ENCODE measurements around the gene LGALS3BP. TPM values are rescaled to one million over a fixed set of nuclear protein-coding genes. Genes with fewer than 3 reads are reported as not detected.

The LGALS3BP gene
- total and polyA plus RNA-seq, 2 of the 13 experiments (the other 11 are each of a cell fraction or from before 2014, with no cell fraction given) = 137 to 332 TPM

DNA sequence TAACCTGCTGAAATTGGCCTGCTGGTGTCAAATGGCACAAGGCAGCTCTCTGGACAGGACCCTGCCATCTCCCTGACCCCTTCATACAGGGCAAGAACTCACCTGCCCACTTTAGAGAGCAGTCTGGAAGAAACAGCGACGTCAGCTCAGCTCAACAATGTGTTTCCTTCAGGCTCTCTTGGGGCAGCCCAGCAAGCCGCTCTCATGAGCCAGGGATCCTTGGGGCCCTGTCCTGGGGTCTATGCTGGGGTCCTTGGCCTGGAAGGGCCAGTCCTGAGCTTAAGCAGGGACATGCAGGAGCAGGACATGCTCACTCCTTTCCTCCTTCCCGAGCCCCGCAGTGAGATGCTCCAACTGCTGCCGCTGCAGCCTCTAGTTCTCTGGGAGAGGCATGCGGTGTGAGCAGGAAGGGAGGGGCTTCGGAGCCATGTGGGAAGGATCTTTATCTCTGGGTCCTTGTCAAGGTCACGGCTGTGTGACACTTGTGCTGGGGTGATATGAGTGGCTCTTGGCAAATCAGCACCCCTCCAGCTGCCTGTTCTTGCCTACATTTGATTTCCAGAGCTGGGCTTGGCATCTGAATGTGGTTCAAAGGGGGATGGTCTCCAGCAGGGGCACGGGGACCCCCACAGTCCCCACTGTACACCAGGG lies 47.7 kb upstream of the LGALS3BP start (continued):
- TF ChIP-seq, protein P1, sequence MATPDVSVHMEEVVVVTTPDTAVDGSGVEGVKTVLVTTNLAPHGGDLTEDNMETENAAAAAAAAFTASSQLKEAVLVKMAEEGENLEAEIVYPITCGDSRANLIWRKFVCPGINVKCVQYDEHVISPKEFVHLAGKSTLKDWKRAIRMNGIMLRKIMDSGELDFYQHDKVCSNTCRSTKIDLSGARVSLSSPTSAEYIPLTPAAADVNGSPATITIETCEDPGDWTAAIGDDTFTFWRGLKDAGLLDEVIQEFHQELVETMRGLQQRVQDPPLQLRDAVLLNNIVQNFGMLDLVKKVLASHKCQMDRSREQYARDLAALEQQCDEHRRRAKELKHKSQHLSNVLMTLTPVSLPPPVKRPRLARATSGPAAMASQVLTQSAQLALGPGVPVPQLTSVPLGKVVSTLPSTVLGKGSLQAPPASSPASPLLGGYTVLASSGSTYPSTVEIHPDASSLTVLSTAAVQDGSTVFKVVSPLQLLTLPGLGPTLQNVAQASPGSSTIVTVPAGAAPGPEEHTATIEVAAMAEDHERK (CRISPR knock-in tag; IDR thresholded peaks at IDR 0.05; ENCODE audit: low read depth) = no peak
- TF ChIP-seq ZSCAN30 (CRISPR knock-in tag; IDR thresholded peaks at IDR 0.05) (peak; percentile 93; the same call in 1 of the 2 replicates), ATAD3A (CRISPR knock-in tag; IDR thresholded peaks at IDR 0.05) (no peak), BRCA1 (CRISPR knock-in tag; IDR thresholded peaks at IDR 0.05) (0 out of 2 replicates have a peak, but pooled peaks have one; percentile 37), ZNF558 (CRISPR knock-in tag; IDR thresholded peaks at IDR 0.05; ENCODE audit: borderline replicate concordance) (no peak), SRSF1 (optimal IDR thresholded peaks at IDR 0.05; ENCODE audit: low read depth, low read length) (peak; percentile 83), ZNF891 (CRISPR knock-in tag; IDR thresholded peaks at IDR 0.05) (no peak), ZNF441 (CRISPR knock-in tag; IDR thresholded peaks at IDR 0.05; ENCODE audit: borderline replicate concordance) (no peak; the same call in 1 of the 2 replicates)
- TF ChIP-seq, protein P2, sequence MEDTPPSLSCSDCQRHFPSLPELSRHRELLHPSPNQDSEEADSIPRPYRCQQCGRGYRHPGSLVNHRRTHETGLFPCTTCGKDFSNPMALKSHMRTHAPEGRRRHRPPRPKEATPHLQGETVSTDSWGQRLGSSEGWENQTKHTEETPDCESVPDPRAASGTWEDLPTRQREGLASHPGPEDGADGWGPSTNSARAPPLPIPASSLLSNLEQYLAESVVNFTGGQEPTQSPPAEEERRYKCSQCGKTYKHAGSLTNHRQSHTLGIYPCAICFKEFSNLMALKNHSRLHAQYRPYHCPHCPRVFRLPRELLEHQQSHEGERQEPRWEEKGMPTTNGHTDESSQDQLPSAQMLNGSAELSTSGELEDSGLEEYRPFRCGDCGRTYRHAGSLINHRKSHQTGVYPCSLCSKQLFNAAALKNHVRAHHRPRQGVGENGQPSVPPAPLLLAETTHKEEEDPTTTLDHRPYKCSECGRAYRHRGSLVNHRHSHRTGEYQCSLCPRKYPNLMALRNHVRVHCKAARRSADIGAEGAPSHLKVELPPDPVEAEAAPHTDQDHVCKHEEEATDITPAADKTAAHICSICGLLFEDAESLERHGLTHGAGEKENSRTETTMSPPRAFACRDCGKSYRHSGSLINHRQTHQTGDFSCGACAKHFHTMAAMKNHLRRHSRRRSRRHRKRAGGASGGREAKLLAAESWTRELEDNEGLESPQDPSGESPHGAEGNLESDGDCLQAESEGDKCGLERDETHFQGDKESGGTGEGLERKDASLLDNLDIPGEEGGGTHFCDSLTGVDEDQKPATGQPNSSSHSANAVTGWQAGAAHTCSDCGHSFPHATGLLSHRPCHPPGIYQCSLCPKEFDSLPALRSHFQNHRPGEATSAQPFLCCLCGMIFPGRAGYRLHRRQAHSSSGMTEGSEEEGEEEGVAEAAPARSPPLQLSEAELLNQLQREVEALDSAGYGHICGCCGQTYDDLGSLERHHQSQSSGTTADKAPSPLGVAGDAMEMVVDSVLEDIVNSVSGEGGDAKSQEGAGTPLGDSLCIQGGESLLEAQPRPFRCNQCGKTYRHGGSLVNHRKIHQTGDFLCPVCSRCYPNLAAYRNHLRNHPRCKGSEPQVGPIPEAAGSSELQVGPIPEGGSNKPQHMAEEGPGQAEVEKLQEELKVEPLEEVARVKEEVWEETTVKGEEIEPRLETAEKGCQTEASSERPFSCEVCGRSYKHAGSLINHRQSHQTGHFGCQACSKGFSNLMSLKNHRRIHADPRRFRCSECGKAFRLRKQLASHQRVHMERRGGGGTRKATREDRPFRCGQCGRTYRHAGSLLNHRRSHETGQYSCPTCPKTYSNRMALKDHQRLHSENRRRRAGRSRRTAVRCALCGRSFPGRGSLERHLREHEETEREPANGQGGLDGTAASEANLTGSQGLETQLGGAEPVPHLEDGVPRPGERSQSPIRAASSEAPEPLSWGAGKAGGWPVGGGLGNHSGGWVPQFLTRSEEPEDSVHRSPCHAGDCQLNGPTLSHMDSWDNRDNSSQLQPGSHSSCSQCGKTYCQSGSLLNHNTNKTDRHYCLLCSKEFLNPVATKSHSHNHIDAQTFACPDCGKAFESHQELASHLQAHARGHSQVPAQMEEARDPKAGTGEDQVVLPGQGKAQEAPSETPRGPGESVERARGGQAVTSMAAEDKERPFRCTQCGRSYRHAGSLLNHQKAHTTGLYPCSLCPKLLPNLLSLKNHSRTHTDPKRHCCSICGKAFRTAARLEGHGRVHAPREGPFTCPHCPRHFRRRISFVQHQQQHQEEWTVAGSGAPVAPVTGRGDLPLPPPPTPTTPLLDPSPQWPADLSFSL (CRISPR knock-in tag; IDR thresholded peaks at IDR 0.05) = no peak
- TF ChIP-seq, protein P3, sequence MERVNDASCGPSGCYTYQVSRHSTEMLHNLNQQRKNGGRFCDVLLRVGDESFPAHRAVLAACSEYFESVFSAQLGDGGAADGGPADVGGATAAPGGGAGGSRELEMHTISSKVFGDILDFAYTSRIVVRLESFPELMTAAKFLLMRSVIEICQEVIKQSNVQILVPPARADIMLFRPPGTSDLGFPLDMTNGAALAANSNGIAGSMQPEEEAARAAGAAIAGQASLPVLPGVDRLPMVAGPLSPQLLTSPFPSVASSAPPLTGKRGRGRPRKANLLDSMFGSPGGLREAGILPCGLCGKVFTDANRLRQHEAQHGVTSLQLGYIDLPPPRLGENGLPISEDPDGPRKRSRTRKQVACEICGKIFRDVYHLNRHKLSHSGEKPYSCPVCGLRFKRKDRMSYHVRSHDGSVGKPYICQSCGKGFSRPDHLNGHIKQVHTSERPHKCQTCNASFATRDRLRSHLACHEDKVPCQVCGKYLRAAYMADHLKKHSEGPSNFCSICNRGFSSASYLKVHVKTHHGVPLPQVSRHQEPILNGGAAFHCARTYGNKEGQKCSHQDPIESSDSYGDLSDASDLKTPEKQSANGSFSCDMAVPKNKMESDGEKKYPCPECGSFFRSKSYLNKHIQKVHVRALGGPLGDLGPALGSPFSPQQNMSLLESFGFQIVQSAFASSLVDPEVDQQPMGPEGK (CRISPR knock-in tag; IDR thresholded peaks at IDR 0.05) = peak; percentile 73
- TF ChIP-seq, protein P4, sequence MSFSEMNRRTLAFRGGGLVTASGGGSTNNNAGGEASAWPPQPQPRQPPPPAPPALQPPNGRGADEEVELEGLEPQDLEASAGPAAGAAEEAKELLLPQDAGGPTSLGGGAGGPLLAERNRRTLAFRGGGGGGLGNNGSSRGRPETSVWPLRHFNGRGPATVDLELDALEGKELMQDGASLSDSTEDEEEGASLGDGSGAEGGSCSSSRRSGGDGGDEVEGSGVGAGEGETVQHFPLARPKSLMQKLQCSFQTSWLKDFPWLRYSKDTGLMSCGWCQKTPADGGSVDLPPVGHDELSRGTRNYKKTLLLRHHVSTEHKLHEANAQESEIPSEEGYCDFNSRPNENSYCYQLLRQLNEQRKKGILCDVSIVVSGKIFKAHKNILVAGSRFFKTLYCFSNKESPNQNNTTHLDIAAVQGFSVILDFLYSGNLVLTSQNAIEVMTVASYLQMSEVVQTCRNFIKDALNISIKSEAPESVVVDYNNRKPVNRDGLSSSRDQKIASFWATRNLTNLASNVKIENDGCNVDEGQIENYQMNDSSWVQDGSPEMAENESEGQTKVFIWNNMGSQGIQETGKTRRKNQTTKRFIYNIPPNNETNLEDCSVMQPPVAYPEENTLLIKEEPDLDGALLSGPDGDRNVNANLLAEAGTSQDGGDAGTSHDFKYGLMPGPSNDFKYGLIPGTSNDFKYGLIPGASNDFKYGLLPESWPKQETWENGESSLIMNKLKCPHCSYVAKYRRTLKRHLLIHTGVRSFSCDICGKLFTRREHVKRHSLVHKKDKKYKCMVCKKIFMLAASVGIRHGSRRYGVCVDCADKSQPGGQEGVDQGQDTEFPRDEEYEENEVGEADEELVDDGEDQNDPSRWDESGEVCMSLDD (CRISPR knock-in tag; IDR thresholded peaks at IDR 0.05; ENCODE audit: borderline replicate concordance) = peak; percentile 27; the same call in 1 of the 2 replicates
- TF ChIP-seq, protein P5, sequence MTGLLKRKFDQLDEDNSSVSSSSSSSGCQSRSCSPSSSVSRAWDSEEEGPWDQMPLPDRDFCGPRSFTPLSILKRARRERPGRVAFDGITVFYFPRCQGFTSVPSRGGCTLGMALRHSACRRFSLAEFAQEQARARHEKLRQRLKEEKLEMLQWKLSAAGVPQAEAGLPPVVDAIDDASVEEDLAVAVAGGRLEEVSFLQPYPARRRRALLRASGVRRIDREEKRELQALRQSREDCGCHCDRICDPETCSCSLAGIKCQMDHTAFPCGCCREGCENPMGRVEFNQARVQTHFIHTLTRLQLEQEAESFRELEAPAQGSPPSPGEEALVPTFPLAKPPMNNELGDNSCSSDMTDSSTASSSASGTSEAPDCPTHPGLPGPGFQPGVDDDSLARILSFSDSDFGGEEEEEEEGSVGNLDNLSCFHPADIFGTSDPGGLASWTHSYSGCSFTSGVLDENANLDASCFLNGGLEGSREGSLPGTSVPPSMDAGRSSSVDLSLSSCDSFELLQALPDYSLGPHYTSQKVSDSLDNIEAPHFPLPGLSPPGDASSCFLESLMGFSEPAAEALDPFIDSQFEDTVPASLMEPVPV (CRISPR knock-in tag; IDR thresholded peaks at IDR 0.05) = 0 out of 2 replicates have a peak, but pooled peaks have one; percentile 63

Measured in HepG2 (cell line).